ENCODE results near the gene KRTAP9-1.
"Not testable (repeated sequence)": the region's sequence is repeated elsewhere in the genome, so short reads cannot be mapped to it uniquely, and the experiment has no call there.

KRTAP9-1 gene

GRCh38 chr17:41189837-41190318 is at the start of gene KRTAP9-1:
TSS of gene KRTAP9-1 (plus strand) at chr17:41189887. CDS start at chr17:41189887, 0 bp downstream.
- not testable (repeated sequence) for FAIRE-seq; DNase-seq (ENCODE audit: insufficient read length, low spot score)

GRCh38 chr17:41140360-41141131 is 49.1 kb upstream of the KRTAP9-1 start, which contains the start of gene KRTAP4-6:
TSS of gene KRTAP4-6 (minus strand) at chr17:41140544. CDS start at chr17:41140487, 57 bp downstream.
- FAIRE-seq = no peak

GRCh38 chr17:41141361-41141760 is 48.3 kb upstream of the KRTAP9-1 start:
- DNase-seq (ENCODE audit: insufficient read length, low spot score) (no peak), FAIRE-seq (no peak)

More at GRCh38 chr17:41140360-41141131, 49.1 kb upstream of the KRTAP9-1 start, which contains the start of gene KRTAP4-6:
- no peak for DNase-seq (ENCODE audit: insufficient read length, low spot score)

- DNase-seq (ENCODE audit: insufficient read length, low spot score) (no peak), FAIRE-seq (no peak)
Observed at GRCh38 chr17:41144846-41145245, 44.8 kb upstream of the KRTAP9-1 start.

- DNase-seq (ENCODE audit: insufficient read length, low spot score) (no peak), FAIRE-seq (no peak)
Observed at GRCh38 chr17:41145261-41145660, 44.4 kb upstream of the KRTAP9-1 start.

GRCh38 chr17:41147531-41148204 is 42.0 kb upstream of the KRTAP9-1 start:
- DNase-seq (ENCODE audit: insufficient read length, low spot score) (no peak), FAIRE-seq (no peak)

- not testable (repeated sequence) for FAIRE-seq
Observed at GRCh38 chr17:41148971-41149651, 40.6 kb upstream of the KRTAP9-1 start.

GRCh38 chr17:41149652-41149985 is 40.1 kb upstream of the KRTAP9-1 start, which contains the start of gene KRTAP4-5:
TSS of gene KRTAP4-5 (minus strand) at chr17:41149825. CDS start at chr17:41149767, 58 bp downstream.
- no peak for DNase-seq (ENCODE audit: insufficient read length, low spot score)
- no peak for FAIRE-seq

More at GRCh38 chr17:41148971-41149651, 40.6 kb upstream of the KRTAP9-1 start:
- not testable (repeated sequence) for DNase-seq (ENCODE audit: insufficient read length, low spot score)

GRCh38 chr17:41150026-41150425 is 39.7 kb upstream of the KRTAP9-1 start:
- FAIRE-seq (no peak), DNase-seq (ENCODE audit: insufficient read length, low spot score) (no peak)

GRCh38 chr17:41151525-41151924 is 38.2 kb upstream of the KRTAP9-1 start:
- no peak for FAIRE-seq

GRCh38 chr17:41153856-41154255 is 35.8 kb upstream of the KRTAP9-1 start:
- no peak for FAIRE-seq

More at GRCh38 chr17:41151525-41151924, 38.2 kb upstream of the KRTAP9-1 start:
- no peak for DNase-seq (ENCODE audit: insufficient read length, low spot score)

GRCh38 chr17:41160190-41160589 is 29.5 kb upstream of the KRTAP9-1 start:
- FAIRE-seq; DNase-seq (ENCODE audit: insufficient read length, low spot score): not testable (repeated sequence)

More at GRCh38 chr17:41153856-41154255, 35.8 kb upstream of the KRTAP9-1 start:
- DNase-seq (ENCODE audit: insufficient read length, low spot score) = no peak

- no peak for FAIRE-seq
Observed at GRCh38 chr17:41160648-41161047, 29.0 kb upstream of the KRTAP9-1 start, which contains the start of gene KRTAP4-4. TSS of gene KRTAP4-4 (minus strand) at chr17:41160748. CDS start at chr17:41160691, 57 bp downstream.

GRCh38 chr17:41163828-41164227 is 25.9 kb upstream of the KRTAP9-1 start:
- FAIRE-seq (no peak), DNase-seq (ENCODE audit: insufficient read length, low spot score) (no peak)

More at GRCh38 chr17:41160648-41161047, 29.0 kb upstream of the KRTAP9-1 start, which contains the start of gene KRTAP4-4:
- DNase-seq (ENCODE audit: insufficient read length, low spot score) = no peak

GRCh38 chr17:41167561-41167960 is 22.1 kb upstream of the KRTAP9-1 start:
- DNase-seq (ENCODE audit: insufficient read length, low spot score) (no peak), FAIRE-seq (no peak)

GRCh38 chr17:41168121-41168520 is 21.6 kb upstream of the KRTAP9-1 start, which contains the start of gene KRTAP4-3:
TSS of gene KRTAP4-3 (minus strand) at chr17:41168221. CDS start at chr17:41168172, 49 bp downstream.
- FAIRE-seq (no peak), DNase-seq (ENCODE audit: insufficient read length, low spot score) (no peak)

GRCh38 chr17:41171886-41172285 is 17.8 kb upstream of the KRTAP9-1 start:
- FAIRE-seq (no peak), DNase-seq (ENCODE audit: insufficient read length, low spot score) (no peak)

GRCh38 chr17:41176744-41177387 is 12.8 kb upstream of the KRTAP9-1 start:
- FAIRE-seq (peak; percentile 47), DNase-seq (ENCODE audit: insufficient read length, low spot score) (no peak)

GRCh38 chr17:41177727-41178271 is 11.9 kb upstream of the KRTAP9-1 start, which contains the start of gene KRTAP4-2:
TSS of gene KRTAP4-2 (minus strand) at chr17:41178221. CDS start at chr17:41178164, 57 bp downstream.
- no peak for DNase-seq (ENCODE audit: insufficient read length, low spot score)
- FAIRE-seq = no peak

All from GM19239 (cell line).